Adipocyte (in vitro differentiated cells): ENCODE measurements around the gene RPS25.
"Not testable (repeated sequence)": the region's sequence is repeated elsewhere in the genome, so short reads cannot be mapped to it uniquely, and the experiment has no call there.

Experiments
- DNase-seq: peaks from one replicate; pipeline ENCODE4 v3.0.0-alpha.2; 2015; ENCODE audit warnings: low read depth
- H3K27me3 ChIP-seq: replicated peaks from 2 replicates; pipeline ENCODE4 v1.7.0; 2013; ENCODE audit warnings: mild to moderate bottlenecking, low read length, moderate library complexity; ENCODE audit not compliant: control insufficient read depth, insufficient read depth
- H3K36me3 ChIP-seq: 2 replicates; pipeline ENCODE4 v1.7.0; 2013; ENCODE audit warnings: low read length, mild to moderate bottlenecking, moderate library complexity; ENCODE audit not compliant: control insufficient read depth, insufficient read depth, severe bottlenecking
- H3K4me1 ChIP-seq: 2 replicates; pipeline ENCODE4 v1.7.0; 2013; ENCODE audit warnings: mild to moderate bottlenecking, low read length, moderate library complexity; ENCODE audit not compliant: control insufficient read depth, insufficient read depth
- H3K4me3 ChIP-seq: 2 replicates; pipeline ENCODE4 v1.7.0; 2013; ENCODE audit warnings: mild to moderate bottlenecking, low read length, moderate library complexity
- H3K9ac ChIP-seq: 2 replicates; pipeline ENCODE4 v1.7.0; 2013; ENCODE audit warnings: mild to moderate bottlenecking, low read length, moderate library complexity
- H3K9me3 ChIP-seq: 2 replicates; pipeline ENCODE4 v1.7.0; 2013; ENCODE audit warnings: mild to moderate bottlenecking, low read length, moderate library complexity; ENCODE audit not compliant: control insufficient read depth

Gene RPS25

DNA sequence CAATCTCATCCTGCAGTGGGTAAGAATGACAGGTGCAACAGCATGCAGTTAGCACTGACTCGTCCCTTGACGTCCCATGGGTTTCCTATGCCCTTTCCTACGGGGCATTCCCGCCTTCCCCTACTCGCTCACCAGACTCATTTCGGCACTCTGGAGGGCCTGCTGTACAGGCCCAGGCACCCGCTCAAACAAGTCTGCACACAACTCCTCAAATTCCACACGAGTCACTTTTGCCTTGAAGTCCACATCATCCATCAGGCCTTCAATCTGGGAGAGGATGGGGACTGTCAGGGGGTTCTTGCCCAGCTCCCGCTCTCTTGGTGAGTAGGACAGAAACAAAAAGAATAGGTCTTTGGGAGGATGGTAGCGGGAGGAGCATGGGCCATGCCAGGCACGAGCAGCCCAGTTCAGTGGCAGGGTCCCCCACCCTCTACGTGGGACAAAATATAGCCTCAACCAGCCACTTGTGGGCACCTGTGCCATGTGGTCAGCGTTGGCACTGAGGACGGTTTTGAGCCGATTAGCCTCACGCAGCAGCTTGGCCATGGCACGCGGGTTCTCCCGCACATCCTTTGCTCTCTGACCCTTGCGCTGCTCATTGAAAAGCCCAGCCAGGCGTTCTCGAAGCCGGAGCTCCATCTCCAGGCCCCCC is 34.1 kb upstream of the RPS25 start:
- H3K4me3 ChIP-seq: no peak overlapping the region
- peaks cover 9% of the 10 kb centered on the region for H3K4me1 ChIP-seq
- H3K36me3 ChIP-seq: peaks cover 77% of the 10 kb centered on the region
- no peak for DNase-seq
- H3K9ac ChIP-seq: no peak overlapping the region
- no peaks in the 10 kb centered on the region for H3K27me3 ChIP-seq
- H3K9me3 ChIP-seq: no peaks in the 10 kb centered on the region

DNA sequence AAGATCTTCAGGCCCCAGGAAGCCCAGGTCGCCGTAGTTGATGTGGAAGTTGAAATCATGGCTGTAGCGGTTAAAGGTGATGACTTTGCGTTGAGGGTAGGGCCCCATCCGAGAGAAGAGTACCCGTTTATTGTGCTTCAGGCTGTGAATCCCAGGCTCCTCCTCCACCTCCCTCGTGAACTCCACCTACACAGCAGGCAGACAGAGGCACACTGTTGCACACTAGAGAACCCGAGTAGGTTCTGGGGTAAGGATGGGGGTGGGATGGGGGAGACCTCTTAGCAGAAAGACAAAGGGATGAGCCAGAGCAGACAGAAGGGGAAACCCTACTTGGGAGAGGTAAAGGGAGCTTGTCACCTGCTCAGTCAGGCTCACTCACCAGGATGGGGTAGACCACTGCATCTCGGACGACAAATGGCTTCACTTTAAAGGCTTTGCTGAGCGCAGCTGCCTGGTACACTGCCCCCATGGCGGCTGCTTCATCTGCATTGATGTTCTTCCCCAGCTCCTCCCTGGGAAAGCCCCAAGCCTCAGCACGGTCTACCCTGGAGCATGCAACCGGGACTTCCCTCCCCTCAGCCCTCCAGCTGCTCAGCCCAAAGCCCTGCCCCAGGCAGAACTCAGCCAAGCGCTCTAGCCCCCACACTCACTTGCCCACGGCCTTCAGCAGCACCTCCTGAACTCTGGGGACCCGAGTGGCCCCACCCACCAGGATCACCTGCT is 33.5 kb upstream of the RPS25 start:
- no peaks in the 10 kb centered on the region for H3K27me3 ChIP-seq
- DNase-seq: no peak
- H3K4me3 ChIP-seq: no peak overlapping the region
- no peak overlapping the region for H3K9ac ChIP-seq
- peaks cover 84% of the 10 kb centered on the region for H3K36me3 ChIP-seq
- no peaks in the 10 kb centered on the region for H3K9me3 ChIP-seq
- H3K4me1 ChIP-seq: peaks cover 9% of the 10 kb centered on the region

DNA sequence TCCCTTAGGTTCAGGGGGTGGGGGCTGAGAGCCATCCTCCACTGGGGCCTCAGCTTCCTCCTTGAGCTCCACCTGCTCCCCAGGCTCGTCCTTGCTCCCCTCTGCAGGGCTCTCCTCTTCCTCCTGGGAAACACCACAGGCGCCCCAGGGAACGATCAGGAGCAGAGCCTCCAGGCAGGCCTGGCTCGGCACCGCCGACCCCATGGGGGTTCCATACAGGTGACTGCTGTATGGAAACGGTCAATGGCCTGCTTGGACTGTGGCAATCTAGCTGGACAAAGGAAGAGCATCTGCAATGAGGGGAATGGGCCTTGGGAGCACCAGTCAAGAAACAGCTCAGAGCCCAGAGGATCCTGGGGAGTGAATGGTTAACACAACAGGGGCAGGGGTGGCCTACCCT is 30.9 kb upstream of the RPS25 start:
- H3K9ac ChIP-seq: no peak overlapping the region
- no peaks in the 10 kb centered on the region for H3K9me3 ChIP-seq
- peaks cover 92% of the 10 kb centered on the region for H3K36me3 ChIP-seq

DNA sequence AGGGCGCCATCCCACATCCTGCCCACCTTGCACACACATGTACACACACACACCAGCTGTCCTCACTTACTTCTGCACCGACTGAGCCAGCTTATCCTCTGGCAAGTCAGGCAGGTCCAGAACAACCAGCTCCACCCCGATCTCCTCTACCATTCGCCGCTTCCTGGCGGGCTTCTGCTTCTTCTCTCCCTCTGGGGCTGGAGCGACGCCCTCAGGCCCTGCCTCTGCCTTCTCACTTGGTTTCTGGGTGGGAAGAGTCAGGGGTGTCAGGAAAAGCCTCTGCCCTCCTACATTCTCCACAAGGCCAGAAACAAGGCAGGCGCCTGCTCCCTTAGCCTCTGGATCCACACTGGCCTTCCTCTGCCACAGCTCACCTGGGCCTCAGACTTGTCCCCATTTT is 30.5 kb upstream of the RPS25 start:
- no peak overlapping the region for H3K9ac ChIP-seq
- H3K4me1 ChIP-seq: no peaks in the 10 kb centered on the region
- no peaks in the 10 kb centered on the region for H3K27me3 ChIP-seq
- H3K4me3 ChIP-seq: no peak overlapping the region
- peaks cover 88% of the 10 kb centered on the region for H3K36me3 ChIP-seq
- no peaks in the 10 kb centered on the region for H3K9me3 ChIP-seq
- no peak for DNase-seq

More for the DNA sequence above, 30.9 kb upstream of the RPS25 start:
- H3K4me3 ChIP-seq: no peak overlapping the region
- H3K27me3 ChIP-seq: no peaks in the 10 kb centered on the region
- no peaks in the 10 kb centered on the region for H3K4me1 ChIP-seq
- DNase-seq: no peak

DNA sequence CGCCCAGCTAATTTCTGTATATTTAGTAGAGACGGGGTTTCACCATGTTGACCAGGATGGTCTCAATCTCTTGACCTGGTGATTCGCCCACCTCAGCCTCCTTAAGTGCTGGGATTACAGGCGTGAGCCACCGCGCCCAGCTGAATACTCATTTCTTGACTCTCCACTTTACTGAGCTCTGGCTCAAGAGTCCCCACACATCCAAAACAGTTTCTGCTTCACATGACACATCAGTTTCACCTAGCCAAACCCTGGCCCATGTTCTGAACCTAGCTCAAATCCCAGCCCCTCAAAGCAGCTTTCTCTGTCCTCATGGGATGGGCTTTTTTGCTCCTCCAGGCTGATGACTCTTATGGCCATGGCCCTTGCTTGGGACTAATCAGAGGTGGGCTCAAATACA is 29.1 kb upstream of the RPS25 start:
- Histone ChIP-seq H3K9me3 (no peaks in the 10 kb centered on the region), H3K27me3 (no peaks in the 10 kb centered on the region), H3K9ac (no peak overlapping the region), H3K4me1 (no peaks in the 10 kb centered on the region), H3K4me3 (no peak overlapping the region), H3K36me3 (peaks cover 73% of the 10 kb centered on the region)
- DNase-seq: no peak

DNA sequence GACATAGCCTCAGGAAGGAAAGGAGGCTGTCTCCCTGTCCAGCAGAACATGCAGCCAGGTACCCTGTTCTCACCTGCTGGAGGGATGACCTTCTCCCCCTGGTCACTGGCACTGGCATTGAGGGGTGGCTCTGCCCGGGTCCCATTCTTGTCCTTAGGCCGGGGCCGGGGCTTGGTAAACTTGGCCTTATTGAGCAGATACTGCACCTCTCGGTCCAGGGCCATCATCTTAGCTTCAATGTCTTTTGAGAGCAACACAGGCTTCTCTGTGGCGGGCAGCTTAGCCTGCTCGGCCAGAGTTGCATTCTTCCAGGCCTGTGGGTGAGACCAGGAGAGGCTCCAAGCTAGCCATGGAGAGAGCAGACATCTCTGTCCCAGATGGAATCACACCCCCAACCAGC is 28.3 kb upstream of the RPS25 start:
- peaks cover 66% of the 10 kb centered on the region for H3K36me3 ChIP-seq
- no peak overlapping the region for H3K9ac ChIP-seq
- no peaks in the 10 kb centered on the region for H3K4me1 ChIP-seq
- H3K27me3 ChIP-seq: no peaks in the 10 kb centered on the region
- no peak overlapping the region for H3K4me3 ChIP-seq
- no peaks in the 10 kb centered on the region for H3K9me3 ChIP-seq
- no peak for DNase-seq

DNA sequence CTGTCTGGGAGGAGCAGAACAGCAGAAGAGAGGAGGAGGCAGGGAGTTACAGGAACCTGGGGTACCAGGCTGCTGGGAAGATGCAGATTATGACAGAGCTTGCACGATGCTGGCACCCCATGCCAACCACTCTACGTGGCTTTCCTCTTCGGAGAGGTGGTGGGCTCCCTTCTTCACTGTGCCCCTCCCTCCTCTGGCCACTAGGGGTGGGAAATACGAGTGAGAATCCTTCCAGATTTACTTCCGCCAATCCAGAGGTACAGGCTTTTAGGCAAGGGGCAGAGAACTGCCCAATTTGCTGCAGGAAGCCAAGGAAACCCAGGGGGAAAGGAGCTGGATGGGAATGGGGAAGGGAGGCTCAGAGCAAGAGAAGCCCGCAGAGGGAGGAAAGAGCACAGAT is 26.6 kb upstream of the RPS25 start:
- Histone ChIP-seq H3K9me3 (no peaks in the 10 kb centered on the region), H3K4me1 (no peaks in the 10 kb centered on the region), H3K9ac (no peak overlapping the region), H3K36me3 (peaks cover 51% of the 10 kb centered on the region), H3K27me3 (no peaks in the 10 kb centered on the region), H3K4me3 (no peak overlapping the region)
- no peak for DNase-seq

DNA sequence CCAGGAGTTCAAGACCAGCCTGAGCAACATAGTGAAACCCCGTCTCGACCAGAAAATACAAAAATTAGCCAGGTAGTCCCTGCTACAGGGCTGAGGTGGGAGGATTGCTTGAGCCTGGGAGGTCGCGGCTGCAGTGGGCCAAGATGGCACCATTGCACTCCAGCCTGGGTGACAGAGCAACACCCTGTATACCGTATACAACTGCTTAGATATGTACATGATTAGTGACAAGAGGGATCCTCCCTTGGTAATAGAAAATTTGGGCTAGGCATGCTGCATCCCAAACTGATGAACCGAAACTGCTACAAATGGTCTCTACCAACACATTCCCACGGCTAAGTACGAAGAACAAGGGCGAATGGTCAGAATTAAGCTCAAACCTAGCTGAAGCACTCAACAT is 24.8 kb upstream of the RPS25 start:
- Histone ChIP-seq H3K9ac (no peak overlapping the region), H3K36me3 (peaks cover 33% of the 10 kb centered on the region), H3K9me3 (no peaks in the 10 kb centered on the region), H3K4me1 (no peaks in the 10 kb centered on the region), H3K27me3 (no peaks in the 10 kb centered on the region), H3K4me3 (no peak overlapping the region)
- no peak for DNase-seq

DNA sequence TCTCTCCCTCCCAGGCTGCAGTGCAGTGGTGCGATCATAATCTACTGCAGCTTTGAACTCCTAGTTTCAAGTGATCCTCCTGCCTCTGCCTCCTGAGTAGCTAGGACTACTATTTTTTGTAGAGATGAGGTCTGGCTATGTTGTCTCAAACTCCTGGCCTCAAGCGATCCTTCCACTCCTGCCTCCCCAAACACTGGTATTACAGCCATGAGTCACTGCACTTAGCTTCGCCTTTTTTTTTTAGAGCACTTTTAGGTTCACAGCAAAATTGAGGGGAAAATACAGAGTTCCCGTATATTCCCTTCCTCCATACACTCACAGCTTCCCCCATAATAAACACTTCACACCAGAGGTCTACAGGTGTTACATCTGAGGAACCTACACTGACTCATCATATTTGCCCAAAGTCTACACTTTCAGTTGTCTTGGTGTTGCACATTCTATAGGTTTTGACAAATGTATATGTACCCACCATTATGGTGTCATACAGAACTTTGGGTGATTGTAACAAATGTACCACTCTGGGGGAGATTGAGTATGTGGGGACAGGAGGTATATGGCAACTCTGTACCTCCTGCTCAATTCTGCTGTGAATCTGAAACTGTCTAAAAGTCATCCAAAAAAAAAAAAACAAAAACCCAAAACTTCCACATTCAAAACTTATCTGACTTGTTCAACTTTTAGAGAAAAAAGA is 23.8 kb upstream of the RPS25 start:
- H3K9me3 ChIP-seq: no peaks in the 10 kb centered on the region
- no peaks in the 10 kb centered on the region for H3K4me1 ChIP-seq
- H3K36me3 ChIP-seq: peaks cover 23% of the 10 kb centered on the region
- H3K4me3 ChIP-seq: no peak overlapping the region
- H3K9ac ChIP-seq: no peak overlapping the region
- H3K27me3 ChIP-seq: no peaks in the 10 kb centered on the region
- DNase-seq: no peak

DNA sequence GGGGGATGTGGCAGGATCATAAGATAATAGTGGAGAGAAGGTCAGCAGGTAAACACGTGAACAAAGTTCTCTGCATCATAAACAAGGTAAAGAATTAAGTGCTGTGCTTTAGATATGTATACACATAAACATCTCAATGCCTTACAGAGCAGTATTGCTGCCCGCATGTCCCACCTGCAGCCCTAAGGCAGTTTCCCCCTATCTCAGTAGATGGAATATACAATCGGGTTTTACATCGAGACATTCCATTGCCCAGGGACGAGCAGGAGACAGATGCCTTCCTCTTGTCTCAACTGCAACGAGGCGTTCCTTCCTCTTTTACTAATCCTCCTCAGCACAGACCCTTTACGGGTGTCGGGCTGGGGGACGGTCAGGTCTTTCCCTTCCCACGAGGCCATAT is 21.3 kb upstream of the RPS25 start:
- not testable (repeated sequence) for H3K4me3 ChIP-seq, H3K36me3 ChIP-seq, H3K27me3 ChIP-seq, H3K9ac ChIP-seq, DNase-seq, H3K9me3 ChIP-seq, H3K4me1 ChIP-seq

DNA sequence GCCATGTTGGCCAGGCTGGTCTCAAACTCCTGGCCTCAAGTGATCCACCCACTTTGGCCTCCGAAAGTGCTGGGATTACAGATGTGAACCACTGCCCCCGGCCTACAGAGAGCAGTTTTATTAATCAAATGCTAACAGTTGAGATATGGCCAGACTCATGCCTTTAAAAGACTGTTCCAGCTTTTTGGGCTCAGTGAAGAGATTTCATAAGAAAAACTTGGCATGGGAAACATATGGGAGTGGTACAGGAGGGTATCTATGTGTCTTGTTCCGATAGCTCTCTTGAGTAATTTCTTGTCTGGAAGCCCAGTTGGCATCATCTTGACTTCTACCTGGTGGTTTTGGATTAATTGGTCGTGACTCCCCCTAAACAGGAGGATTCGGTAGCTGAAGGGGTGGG is 20.7 kb upstream of the RPS25 start:
- Histone ChIP-seq H3K4me3 (no peak overlapping the region), H3K4me1 (no peaks in the 10 kb centered on the region), H3K9ac (no peak overlapping the region), H3K9me3 (no peaks in the 10 kb centered on the region), H3K36me3 (no peaks in the 10 kb centered on the region), H3K27me3 (no peaks in the 10 kb centered on the region)
- no peak for DNase-seq
